Liver (tissue), 2 donors: ENCODE results near the gene CELF5.

Source experiments
- CTCF ChIP-seq: fragments of 150-350 bp; IDR thresholded peaks from 2 replicates; pipeline ENCODE4 v1.5.1; 2017; ENCODE audit warnings: improper control_type of control experiment, low read depth, low read length; ENCODE audit not compliant: missing input control
- TF ChIP-seq, protein P1 (sequence below): IDR thresholded peaks from 2 replicates; pipeline ENCODE4 v1.6.1; 2016; ENCODE audit warnings: antibody characterized with exemption, mild to moderate bottlenecking
- donor health status: healthy.

- TF ChIP-seq CTCF: no peak
- TF ChIP-seq, protein P1, sequence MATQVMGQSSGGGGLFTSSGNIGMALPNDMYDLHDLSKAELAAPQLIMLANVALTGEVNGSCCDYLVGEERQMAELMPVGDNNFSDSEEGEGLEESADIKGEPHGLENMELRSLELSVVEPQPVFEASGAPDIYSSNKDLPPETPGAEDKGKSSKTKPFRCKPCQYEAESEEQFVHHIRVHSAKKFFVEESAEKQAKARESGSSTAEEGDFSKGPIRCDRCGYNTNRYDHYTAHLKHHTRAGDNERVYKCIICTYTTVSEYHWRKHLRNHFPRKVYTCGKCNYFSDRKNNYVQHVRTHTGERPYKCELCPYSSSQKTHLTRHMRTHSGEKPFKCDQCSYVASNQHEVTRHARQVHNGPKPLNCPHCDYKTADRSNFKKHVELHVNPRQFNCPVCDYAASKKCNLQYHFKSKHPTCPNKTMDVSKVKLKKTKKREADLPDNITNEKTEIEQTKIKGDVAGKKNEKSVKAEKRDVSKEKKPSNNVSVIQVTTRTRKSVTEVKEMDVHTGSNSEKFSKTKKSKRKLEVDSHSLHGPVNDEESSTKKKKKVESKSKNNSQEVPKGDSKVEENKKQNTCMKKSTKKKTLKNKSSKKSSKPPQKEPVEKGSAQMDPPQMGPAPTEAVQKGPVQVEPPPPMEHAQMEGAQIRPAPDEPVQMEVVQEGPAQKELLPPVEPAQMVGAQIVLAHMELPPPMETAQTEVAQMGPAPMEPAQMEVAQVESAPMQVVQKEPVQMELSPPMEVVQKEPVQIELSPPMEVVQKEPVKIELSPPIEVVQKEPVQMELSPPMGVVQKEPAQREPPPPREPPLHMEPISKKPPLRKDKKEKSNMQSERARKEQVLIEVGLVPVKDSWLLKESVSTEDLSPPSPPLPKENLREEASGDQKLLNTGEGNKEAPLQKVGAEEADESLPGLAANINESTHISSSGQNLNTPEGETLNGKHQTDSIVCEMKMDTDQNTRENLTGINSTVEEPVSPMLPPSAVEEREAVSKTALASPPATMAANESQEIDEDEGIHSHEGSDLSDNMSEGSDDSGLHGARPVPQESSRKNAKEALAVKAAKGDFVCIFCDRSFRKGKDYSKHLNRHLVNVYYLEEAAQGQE: no peak
These were observed 28.2 kb downstream of the CELF5 start for GRCh38 chr19:3252650-3253049.
